B cell (primary cell): ENCODE measurements around the gene WDR6. TPM values are rescaled to one million over a fixed set of nuclear protein-coding genes. Genes with fewer than 3 reads are reported as not detected.

Experiments used
- ATAC-seq: fragments of 200-7000 bp; cut with Tn5 transposase; one replicate; pipeline ENCODE4 v1.10.0; 2021; ENCODE audit warnings: low read depth, mild to moderate bottlenecking, moderate number of reproducible peaks, moderate library complexity
- CTCF ChIA-PET: fragments of 350-600 bp; sonication (Branson Sonifier 250); formaldehyde crosslinking; loops from one replicate; lab custom pipeline; 2021; ENCODE audit warnings: antibody characterized with exemption, inconsistent platforms; lab: Charles Lee
- POLR2A ChIA-PET: fragments of 350-600 bp; sonication (Branson Sonifier 250); formaldehyde crosslinking; loops from one replicate; lab custom pipeline; 2021; ENCODE audit warnings: antibody characterized with exemption; lab: Charles Lee
- DNase-seq: peaks from one replicate; pipeline ENCODE4 v3.0.0; 2013
- H2AFZ ChIP-seq: 2 replicates; pipeline ENCODE4 v1.6.1; 2012; ENCODE audit warnings: mild to moderate bottlenecking, low read depth, low read length; ENCODE audit not compliant: insufficient read depth, poor library complexity, severe bottlenecking
- H3K27ac ChIP-seq, 2 donors: 1 replicate in 1 of 2; 2 replicates in 1 of 2; pipeline ENCODE4 v1.5.1; 2012 to 2013; ENCODE audit warnings: low read length in 2 of 2, mild to moderate bottlenecking in 2 of 2, moderate library complexity in 1 of 2
- H3K27me3 ChIP-seq, 4 experiments: fragments of 200-600 bp in 1 of 4; sonication (generic) in 1 of 4; replicated peaks in 1 of 4; 1 replicate in 2 of 4; 2 replicates in 2 of 4; pipeline versions ENCODE4 v1.6.1 to v1.7.0; 2013 to 2016; ENCODE audit warnings: low read length in 3 of 4, mild to moderate bottlenecking in 2 of 4, mixed read lengths in 1 of 4, moderate library complexity in 1 of 4; ENCODE audit not compliant: insufficient read depth in 4 of 4, control insufficient read depth in 3 of 4; ENCODE audit errors: control extremely low read depth in 1 of 4
- H3K36me3 ChIP-seq, 2 experiments: replicated peaks in 1 of 2; 1 replicate in 1 of 2; 2 replicates in 1 of 2; pipeline versions ENCODE4 v1.6.1 to v1.7.1; 2013; ENCODE audit warnings: low read length in 1 of 2; ENCODE audit not compliant: insufficient read depth in 2 of 2, control insufficient read depth in 1 of 2; ENCODE audit errors: control extremely low read depth in 1 of 2, extremely low read depth in 1 of 2
- H3K4me1 ChIP-seq, 2 donors: fragments of 200-600 bp in 1 of 2; sonication (generic) in 1 of 2; 1 replicate in 1 of 2; 2 replicates in 1 of 2; pipeline versions ENCODE4 v1.5.1 to v1.6.1; 2013 to 2017; ENCODE audit warnings: low read length in 2 of 2; ENCODE audit not compliant: control insufficient read depth in 2 of 2, insufficient read depth in 2 of 2
- H3K4me2 ChIP-seq: replicated peaks from 2 replicates; pipeline ENCODE3; 2012; ENCODE audit warnings: mild to moderate bottlenecking, low read depth, low read length; ENCODE audit not compliant: poor library complexity, severe bottlenecking
- H3K4me3 ChIP-seq, 5 experiments: fragments of 200-600 bp in 1 of 5; sonication (generic) in 1 of 5; 1 replicate in 3 of 5; 2 replicates in 2 of 5; pipeline versions ENCODE4 v1.5.1 to v1.7.0; 2011 to 2016; ENCODE audit warnings: low read length in 4 of 5, mild to moderate bottlenecking in 4 of 5, low read depth in 2 of 5, control low read depth in 1 of 5, moderate library complexity in 1 of 5; ENCODE audit not compliant: insufficient read depth in 1 of 5; ENCODE audit errors: control extremely low read depth in 1 of 5, extremely low read depth in 1 of 5
- H3K79me2 ChIP-seq: fragments of 200-600 bp; sonication (generic); one replicate; pipeline ENCODE4 v1.6.0; 2016; ENCODE audit warnings: low read length; ENCODE audit not compliant: control insufficient read depth, insufficient read depth
- H3K9ac ChIP-seq: fragments of 200-600 bp; sonication (generic); 2 replicates; pipeline ENCODE4 v1.6.1; 2017; ENCODE audit warnings: mild to moderate bottlenecking, low read length, moderate library complexity
- H3K9me3 ChIP-seq, 3 donors: one replicate each; pipeline versions ENCODE4 v1.6.1 to v1.7.1; 2013; ENCODE audit warnings: low read length in 2 of 3; ENCODE audit not compliant: control insufficient read depth in 2 of 3, insufficient read depth in 1 of 3; ENCODE audit errors: control extremely low read depth in 1 of 3
- H4K20me1 ChIP-seq: 2 replicates; pipeline ENCODE4 v1.6.0; 2012; ENCODE audit warnings: mild to moderate bottlenecking, low read length; ENCODE audit not compliant: insufficient read depth, control insufficient read depth, poor library complexity, severe bottlenecking
- H3K27ac Mint-ChIP-seq: one replicate; pipeline ENCODE4 v1.8.0; 2021; ENCODE audit warnings: mixed read lengths
- H3K27me3 Mint-ChIP-seq: one replicate; pipeline ENCODE4 v1.8.0; 2021; ENCODE audit warnings: mixed read lengths
- H3K4me1 Mint-ChIP-seq: one replicate; pipeline ENCODE4 v1.8.0; 2021; ENCODE audit warnings: mixed read lengths
- H3K4me3 Mint-ChIP-seq: one replicate; pipeline ENCODE4 v1.8.0; 2021; ENCODE audit warnings: mixed read lengths
- H3K9me3 Mint-ChIP-seq: one replicate; pipeline ENCODE4 v1.8.0; 2022; ENCODE audit warnings: mixed read lengths; ENCODE audit not compliant: insufficient read depth
- EZH2 ChIP-seq: IDR thresholded peaks from 2 replicates; pipeline ENCODE4 v1.6.1; 2012; ENCODE audit warnings: borderline replicate concordance, low read depth, mild to moderate bottlenecking, moderate library complexity, low read length; ENCODE audit not compliant: insufficient read depth, poor library complexity, severe bottlenecking
- WGBS: methylation state at CpG from one replicate; pipeline ENCODE4 v1.1.5; 2013; ENCODE audit warnings: missing lambda C conversion rate; ENCODE audit not compliant: insufficient coverage; 5-methylcytosine and 5-hydroxymethylcytosine counted together
- intact Hi-C: fragments of 100-400 bp; cut with micrococcal nuclease; formaldehyde crosslinking; loops from one replicate; pipeline ENCODE4 v1.10.0; 2022
- polyA plus RNA-seq: library from polyadenylated mRNA; depleted of rRNA; stranded (reverse); fragments of >200 nt; gene quantifications from 2 replicates; pipeline ENCODE4 v1.2.3, GENCODE V29; 2012
- total RNA-seq, 2 donors: library from RNA; stranded (reverse); fragments of 120-200 nt in 1 of 2; gene quantifications; 1 replicate in 1 of 2; 2 replicates in 1 of 2; pipeline versions ENCODE4 v1.2.3 to v1.2.4, GENCODE V29; 2013 to 2022
- TF ChIP-seq, protein P1 (sequence below): fragments of 200-600 bp; IDR thresholded peaks from one replicate; pipeline ENCODE4 v1.8.0; 2022; ENCODE audit warnings: antibody characterized with exemption, mild to moderate bottlenecking

Gene WDR6
- total and polyA plus RNA-seq, 2 donors (not counting 1 experiment from before 2014, with no cell fraction given): 287 to 317 TPM

DNA sequence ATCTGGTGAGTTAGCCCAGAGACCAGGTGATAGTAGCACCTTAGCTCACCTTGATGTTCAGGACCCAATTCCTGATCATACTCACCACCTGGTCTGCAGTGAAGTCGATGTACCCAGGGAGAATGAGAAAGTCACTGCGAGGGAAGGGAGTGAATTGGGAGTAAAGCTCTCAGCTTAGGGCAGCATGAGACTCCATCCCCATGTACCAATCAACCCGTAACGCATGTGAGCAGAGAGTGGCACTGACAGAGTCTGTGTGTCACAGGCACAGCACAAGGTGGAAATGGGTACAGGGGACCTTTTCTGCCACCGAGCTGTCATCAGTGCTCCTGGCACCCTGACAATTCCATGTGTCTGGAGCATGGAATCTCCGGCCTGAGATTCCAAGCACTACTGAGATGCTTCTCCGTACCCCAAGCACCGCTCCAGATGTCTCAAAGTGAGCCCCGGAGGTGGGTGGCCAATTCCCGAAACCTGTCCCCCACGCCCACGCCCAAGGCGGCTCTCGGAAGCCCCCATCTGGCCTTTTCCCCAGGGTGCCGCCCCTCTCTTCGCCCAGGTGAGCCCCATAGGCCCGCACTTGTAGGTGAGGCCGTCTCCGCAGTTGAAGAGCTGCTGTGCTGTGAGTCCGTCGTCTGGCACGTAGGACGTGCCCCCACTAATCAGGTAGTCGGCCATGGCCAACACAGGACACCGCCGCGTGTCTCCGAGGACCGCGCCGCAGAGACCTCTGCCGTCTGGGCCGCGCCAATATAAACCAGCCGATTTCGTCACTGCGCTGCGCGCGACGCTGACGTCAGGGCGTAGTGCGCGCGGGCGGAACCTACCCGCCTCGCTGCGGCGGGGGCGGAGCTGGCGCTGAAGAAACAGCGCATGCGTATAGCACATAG is 21.7 kb downstream of the WDR6 start, which contains the start of gene IMPDH2:
IMPDH2 (minus strand) TSS at position 726 of the 890 bp plus-strand sequence; CDS start at position 678, 48 bp downstream.
- ChIA-PET CTCF (interaction anchor here (0.8 to 2.3 kb wide), 8 partner anchors 9 to 628 kb away, joined by 3 to 41 read pairs (median 5); partner anchors contain the start of genes DALRD3, P4HTM and WDR6), POLR2A (interaction anchor here (0.5 to 1.8 kb wide), 15 partner anchors 8 to 414 kb away, joined by 3 to 20 read pairs (median 4); partner anchors contain the start of genes DALRD3, IP6K2, QRICH1 and WDR6)
- H3K4me1 ChIP-seq: peaks cover 14 to 39% of the 10 kb centered on the region in 2 donors
- Mint-ChIP-seq H3K4me1 (peaks cover 45% of the 10 kb centered on the region), H3K9me3 (no peaks in the 10 kb centered on the region), H3K4me3 (peak within 1 kb of the TSS; percentile 98), H3K27me3 (no peaks in the 10 kb centered on the region), H3K27ac (peak within 1 kb of the TSS; percentile 98)
- ATAC-seq (peak; percentile 93), DNase-seq (peak; percentile 98)
- H3K4me2 ChIP-seq: peak within 1 kb of the TSS; percentile 92
- peak within 1 kb of the TSS; percentile 72 to 93 (median 73) for H3K4me3 ChIP-seq
- WGBS: 2% methylated on average over 53 of the region's 55 CpGs
- H3K9ac ChIP-seq: peak within 1 kb of the TSS; percentile 81
- no peaks in the 10 kb centered on the region for H4K20me1 ChIP-seq
- H3K36me3 ChIP-seq: peaks cover 13 to 62% of the 10 kb centered on the region in 2 experiments
- peaks cover 37% of the 10 kb centered on the region for H3K79me2 ChIP-seq
- TF ChIP-seq, protein P1, sequence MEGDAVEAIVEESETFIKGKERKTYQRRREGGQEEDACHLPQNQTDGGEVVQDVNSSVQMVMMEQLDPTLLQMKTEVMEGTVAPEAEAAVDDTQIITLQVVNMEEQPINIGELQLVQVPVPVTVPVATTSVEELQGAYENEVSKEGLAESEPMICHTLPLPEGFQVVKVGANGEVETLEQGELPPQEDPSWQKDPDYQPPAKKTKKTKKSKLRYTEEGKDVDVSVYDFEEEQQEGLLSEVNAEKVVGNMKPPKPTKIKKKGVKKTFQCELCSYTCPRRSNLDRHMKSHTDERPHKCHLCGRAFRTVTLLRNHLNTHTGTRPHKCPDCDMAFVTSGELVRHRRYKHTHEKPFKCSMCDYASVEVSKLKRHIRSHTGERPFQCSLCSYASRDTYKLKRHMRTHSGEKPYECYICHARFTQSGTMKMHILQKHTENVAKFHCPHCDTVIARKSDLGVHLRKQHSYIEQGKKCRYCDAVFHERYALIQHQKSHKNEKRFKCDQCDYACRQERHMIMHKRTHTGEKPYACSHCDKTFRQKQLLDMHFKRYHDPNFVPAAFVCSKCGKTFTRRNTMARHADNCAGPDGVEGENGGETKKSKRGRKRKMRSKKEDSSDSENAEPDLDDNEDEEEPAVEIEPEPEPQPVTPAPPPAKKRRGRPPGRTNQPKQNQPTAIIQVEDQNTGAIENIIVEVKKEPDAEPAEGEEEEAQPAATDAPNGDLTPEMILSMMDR: no peak
- H2AFZ ChIP-seq: peak within 1 kb of the TSS; percentile 52
- intact Hi-C loops: loop anchor here (1.0 to 10.0 kb wide), 6 partner anchors 8 to 787 kb away; partner anchors contain the start of genes IP6K2, QRICH1, USP4 and ZNF589
- no peaks in the 10 kb centered on the region for H3K9me3 ChIP-seq
- H3K27me3 ChIP-seq: no peaks in the 10 kb centered on the region
- H3K27ac ChIP-seq: peak within 1 kb of the TSS; percentile 86 to 92

DNA sequence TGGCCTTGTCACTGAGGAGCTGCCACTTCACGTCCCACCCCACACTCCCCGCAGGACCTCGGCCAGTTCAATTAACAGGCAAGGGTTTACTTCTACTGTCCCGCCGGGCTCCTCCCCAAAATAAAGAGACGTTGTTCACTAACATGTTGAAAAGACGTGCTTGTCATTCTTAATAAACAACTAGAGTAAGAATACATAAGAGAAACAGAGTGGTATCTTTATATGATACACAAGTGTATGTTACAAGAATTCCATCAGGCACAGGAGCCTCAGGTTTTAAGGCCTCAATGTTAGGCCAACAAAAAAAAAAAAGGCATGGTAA is 22.3 kb downstream of the WDR6 start:
- intact Hi-C loops: loop anchor here (1.0 to 10.0 kb wide), 6 partner anchors 8 to 787 kb away; partner anchors contain the start of genes IP6K2, QRICH1, USP4 and ZNF589
- no peaks in the 10 kb centered on the region for H3K27me3 Mint-ChIP-seq
- POLR2A ChIA-PET: interaction anchor here (0.5 to 1.8 kb wide), 13 partner anchors 9 to 322 kb away, joined by 3 to 20 read pairs (median 4); partner anchors contain the start of genes DALRD3, IP6K2, QRICH1 and WDR6
- Histone ChIP-seq H4K20me1 (no peaks in the 10 kb centered on the region), H3K79me2 (peaks cover 35% of the 10 kb centered on the region), H3K27me3 (no peaks in the 10 kb centered on the region), H3K27ac (peak overlapping the region; percentile 86 to 92), H3K4me1 (peaks cover 14 to 39% of the 10 kb centered on the region in 2 donors), H3K9ac (peak overlapping the region; percentile 81), H3K4me2 (peak overlapping the region; percentile 92), H3K9me3 (no peaks in the 10 kb centered on the region), H2AFZ (peak overlapping the region; percentile 52), H3K4me3 (peak overlapping the region in 4 of 5 experiments; percentile 29 to 80 (median 72)), H3K36me3 (peaks cover 13 to 62% of the 10 kb centered on the region in 2 experiments)
- ATAC-seq: no peak
- H3K27ac Mint-ChIP-seq: peak overlapping the region; percentile 98
- no peak for DNase-seq
- H3K4me3 Mint-ChIP-seq: peak overlapping the region; percentile 98
- TF ChIP-seq EZH2: no peak
- TF ChIP-seq, protein P1: no peak
- H3K9me3 Mint-ChIP-seq: no peaks in the 10 kb centered on the region
- CTCF ChIA-PET: interaction anchor here (0.8 to 2.3 kb wide), 8 partner anchors 9 to 629 kb away, joined by 3 to 41 read pairs (median 5); partner anchors contain the start of genes DALRD3, P4HTM and WDR6
- peaks cover 45% of the 10 kb centered on the region for H3K4me1 Mint-ChIP-seq
- WGBS: 0% methylated on average over 3 of the region's 7 CpGs
